ENCODE results near the gene NCKIPSD. TPM values are rescaled to one million over a fixed set of nuclear protein-coding genes. Genes with fewer than 3 reads are reported as not detected.
A peak's percentile ranks its signal among the peaks of the same experiment; 100 is the strongest.

The NCKIPSD gene
- polyA plus RNA-seq, 1 of the 3 experiments (the other 2 are of a cell fraction), result 20.4 TPM

GRCh38 chr3:48685293-48685602 is 467 bp downstream of the NCKIPSD start:
- H3K36me3 ChIP-seq (replicated peaks in 1 of 2; ENCODE audit: control insufficient read depth in 1 of 2, insufficient read depth in 2 of 2, low read length in 1 of 2), result peaks cover 18 to 51% of the 10 kb centered on the region in 2 experiments
- TF ChIP-seq FOXJ3 (CRISPR knock-in tag; IDR thresholded peaks at IDR 0.05) (no peak), FOXM1 (IDR thresholded peaks at IDR 0.05; ENCODE audit: low read depth) (no peak), REST (IDR thresholded peaks at IDR 0.05; ENCODE audit: low read depth, low read length) (no peak), RFX5 (IDR thresholded peaks at IDR 0.05; ENCODE audit: low read length) (no peak), TAF1 (IDR thresholded peaks at IDR 0.05; ENCODE audit: borderline replicate concordance, low read depth, low read length) (no peak), CHD2 (IDR thresholded peaks at IDR 0.05; ENCODE audit: low read length, partially characterized antibody) (no peak), SMC3 (IDR thresholded peaks at IDR 0.05; ENCODE audit: low read depth, low read length) (no peak), NRF1 (IDR thresholded peaks at IDR 0.05; ENCODE audit: low read depth, low read length) (no peak)

GRCh38 chr3:48684480-48685143 is 1.1 kb downstream of the NCKIPSD start:
- TF ChIP-seq SMC3 (IDR thresholded peaks at IDR 0.05; ENCODE audit: low read depth, low read length), result no peak
- TF ChIP-seq USF1 (IDR thresholded peaks at IDR 0.05; ENCODE audit: borderline replicate concordance, low read depth), result no peak
- TF ChIP-seq POLR2AphosphoS5 (IDR thresholded peaks at IDR 0.05; ENCODE audit: low read depth, low read length), result no peak
- no peak for TF ChIP-seq MAX (IDR thresholded peaks at IDR 0.05; ENCODE audit: low read depth)
- TF ChIP-seq FOXJ3 (CRISPR knock-in tag; IDR thresholded peaks at IDR 0.05), result no peak
- no peak for TF ChIP-seq USF2 (IDR thresholded peaks at IDR 0.05; ENCODE audit: borderline replicate concordance, low read depth, low read length)
- no peak for TF ChIP-seq RCOR1 (IDR thresholded peaks at IDR 0.05; ENCODE audit: low read length)
- no peak for TF ChIP-seq CHD2 (IDR thresholded peaks at IDR 0.05; ENCODE audit: low read length, partially characterized antibody)
- no peak for TF ChIP-seq MXI1 (IDR thresholded peaks at IDR 0.05; ENCODE audit: low read depth, low read length)
- no peak for TF ChIP-seq CTCF (IDR thresholded peaks at IDR 0.05)
- H3K79me2 ChIP-seq (ENCODE audit: insufficient read depth), result peaks cover 26% of the 10 kb centered on the region
- no peaks in the 10 kb centered on the region for H3K9me3 ChIP-seq
- no peak overlapping the region for H2AFZ ChIP-seq (ENCODE audit: low read depth)
- no peak overlapping the region for H3K9ac ChIP-seq
- no peaks in the 10 kb centered on the region for H3K27me3 ChIP-seq (ENCODE audit: insufficient read depth)
- H3F3A ChIP-seq (replicated peaks; ENCODE audit: insufficient read depth), result peaks cover 13% of the 10 kb centered on the region
- DNase-seq, result no peak
- no peaks in the 10 kb centered on the region for H3K9me2 ChIP-seq
- peaks cover 29% of the 10 kb centered on the region for H4K20me1 ChIP-seq (ENCODE audit: insufficient read depth)
- H3K36me3 ChIP-seq (replicated peaks in 1 of 2; ENCODE audit: control insufficient read depth in 1 of 2, insufficient read depth in 2 of 2, low read length in 1 of 2), result peaks cover 12 to 51% of the 10 kb centered on the region in 2 experiments
- peak overlapping the region in 1 of 2 experiments; percentile 82; a peak in 2 of 4 replicates for H3K27ac ChIP-seq (ENCODE audit: low read depth in 2 of 2, low read length in 1 of 2)
- CTCF ChIA-PET, result interaction anchor here (0.6 to 4.0 kb wide), 11 partner anchors 11 to 722 kb away, joined by 3 to 28 read pairs (median 3); partner anchors contain the start of genes CELSR3 and IP6K2
- H3K4me3 ChIP-seq (ENCODE audit: low read depth in 2 of 2, low read length in 1 of 2), result peak overlapping the region; percentile 85 to 96
- H3K4me1 ChIP-seq (ENCODE audit: control insufficient read depth in 1 of 2, insufficient read depth in 2 of 2, low read depth in 1 of 2, low read length in 1 of 2), result peaks cover 20 to 47% of the 10 kb centered on the region in 2 experiments
- POLR2A ChIA-PET, result interaction anchor here (0.6 to 2.1 kb wide), 4 partner anchors 20 to 32 kb away, joined by 3 to 6 read pairs (median 4); partner anchors contain the start of genes CELSR3 and IP6K2
- peak overlapping the region; percentile 99 for H3K4me2 ChIP-seq
- WGBS (ENCODE audit: low lambda C conversion rate), result 79% methylated on average over 4 of the region's 7 CpGs

More at GRCh38 chr3:48685293-48685602, 467 bp downstream of the NCKIPSD start:
- Histone ChIP-seq H3K27ac (ENCODE audit: low read depth in 2 of 2, low read length in 1 of 2) (peak overlapping the region in 1 of 2 experiments; percentile 85; a peak in 2 of 4 replicates), H3K79me2 (ENCODE audit: insufficient read depth) (peaks cover 30% of the 10 kb centered on the region), H2AFZ (ENCODE audit: low read depth) (peak overlapping the region; percentile 84; the same call in 1 of the 2 replicates), H3F3A (replicated peaks; ENCODE audit: insufficient read depth) (peaks cover 18% of the 10 kb centered on the region), H3K4me3 (ENCODE audit: low read depth in 2 of 2, low read length in 1 of 2) (peak overlapping the region; percentile 85 to 96), H3K4me2 (peak overlapping the region; percentile 99), H3K9me3 (no peaks in the 10 kb centered on the region), H3K4me1 (ENCODE audit: control insufficient read depth in 1 of 2, insufficient read depth in 2 of 2, low read depth in 1 of 2, low read length in 1 of 2) (peaks cover 20 to 47% of the 10 kb centered on the region in 2 experiments), H3K9me2 (no peaks in the 10 kb centered on the region), H4K20me1 (ENCODE audit: insufficient read depth) (peaks cover 31% of the 10 kb centered on the region), H3K27me3 (ENCODE audit: insufficient read depth) (no peaks in the 10 kb centered on the region), H3K9ac (peak overlapping the region; percentile 77)
- 48% methylated on average over 6 of the region's 13 CpGs for WGBS (ENCODE audit: low lambda C conversion rate)
- no peak for DNase-seq
- ChIA-PET CTCF (interaction anchor here (0.9 to 2.8 kb wide), 14 partner anchors 10 to 447 kb away, joined by 3 to 20 read pairs (median 4); partner anchors contain the start of genes CELSR3, IP6K2 and SLC26A6), POLR2A (interaction anchor here (0.7 to 1.0 kb wide), 4 partner anchors 21 to 55 kb away, joined by 3 to 5 read pairs (median 4); partner anchors contain the start of genes CELSR3 and IP6K2)
